ENCODE measurements around the gene HFE. TPM values are rescaled to one million over a fixed set of nuclear protein-coding genes. Genes with fewer than 3 reads are reported as not detected.

HFE gene
- total and polyA plus RNA-seq, 2 of the 13 experiments (the other 11 are each of a cell fraction or from before 2014, with no cell fraction given) = 3.7 to 6.3 TPM

DNA sequence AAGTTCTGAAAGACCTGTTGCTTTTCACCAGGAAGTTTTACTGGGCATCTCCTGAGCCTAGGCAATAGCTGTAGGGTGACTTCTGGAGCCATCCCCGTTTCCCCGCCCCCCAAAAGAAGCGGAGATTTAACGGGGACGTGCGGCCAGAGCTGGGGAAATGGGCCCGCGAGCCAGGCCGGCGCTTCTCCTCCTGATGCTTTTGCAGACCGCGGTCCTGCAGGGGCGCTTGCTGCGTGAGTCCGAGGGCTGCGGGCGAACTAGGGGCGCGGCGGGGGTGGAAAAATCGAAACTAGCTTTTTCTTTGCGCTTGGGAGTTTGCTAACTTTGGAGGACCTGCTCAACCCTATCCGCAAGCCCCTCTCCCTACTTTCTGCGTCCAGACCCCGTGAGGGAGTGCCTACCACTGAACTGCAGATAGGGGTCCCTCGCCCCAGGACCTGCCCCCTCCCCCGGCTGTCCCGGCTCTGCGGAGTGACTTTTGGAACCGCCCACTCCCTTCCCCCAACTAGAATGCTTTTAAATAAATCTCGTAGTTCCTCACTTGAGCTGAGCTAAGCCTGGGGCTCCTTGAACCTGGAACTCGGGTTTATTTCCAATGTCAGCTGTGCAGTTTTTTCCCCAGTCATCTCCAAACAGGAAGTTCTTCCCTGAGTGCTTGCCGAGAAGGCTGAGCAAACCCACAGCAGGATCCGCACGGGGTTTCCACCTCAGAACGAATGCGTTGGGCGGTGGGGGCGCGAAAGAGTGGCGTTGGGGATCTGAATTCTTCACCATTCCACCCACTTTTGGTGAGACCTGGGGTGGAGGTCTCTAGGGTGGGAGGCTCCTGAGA is at the start of gene HFE (continued):
- TF ChIP-seq, protein P1, sequence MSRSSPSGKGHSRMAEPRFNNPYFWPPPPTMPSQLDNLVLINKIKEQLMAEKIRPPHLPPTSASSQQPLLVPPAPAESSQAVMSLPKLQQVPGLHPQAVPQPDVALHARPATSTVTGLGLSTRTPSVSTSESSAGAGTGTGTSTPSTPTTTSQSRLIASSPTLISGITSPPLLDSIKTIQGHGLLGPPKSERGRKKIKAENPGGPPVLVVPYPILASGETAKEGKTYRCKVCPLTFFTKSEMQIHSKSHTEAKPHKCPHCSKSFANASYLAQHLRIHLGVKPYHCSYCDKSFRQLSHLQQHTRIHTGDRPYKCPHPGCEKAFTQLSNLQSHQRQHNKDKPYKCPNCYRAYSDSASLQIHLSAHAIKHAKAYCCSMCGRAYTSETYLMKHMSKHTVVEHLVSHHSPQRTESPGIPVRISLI (CRISPR knock-in tag; IDR thresholded peaks at IDR 0.05; ENCODE audit: borderline replicate concordance) = peak; percentile 40; the same call in 1 of the 2 replicates
- TF ChIP-seq ZNF468 (CRISPR knock-in tag; IDR thresholded peaks at IDR 0.05) (no peak), ZFP41 (CRISPR knock-in tag; IDR thresholded peaks at IDR 0.05; ENCODE audit: borderline replicate concordance) (no peak), ZKSCAN1 (IDR thresholded peaks at IDR 0.05; ENCODE audit: low read length) (no peak), ZBTB38 (CRISPR knock-in tag; IDR thresholded peaks at IDR 0.05) (0 out of 2 replicates have a peak, but pooled peaks have one; percentile 52), KAT2B (IDR thresholded peaks at IDR 0.05; ENCODE audit: borderline replicate concordance, low read depth, low read length) (no peak), ZNF331 (CRISPR knock-in tag; IDR thresholded peaks at IDR 0.05) (no peak; the same call in 1 of the 2 replicates), ESRRA (CRISPR knock-in tag; IDR thresholded peaks at IDR 0.05; ENCODE audit: low read depth) (0 out of 2 replicates have a peak, but pooled peaks have one; percentile 19), PHF5A (CRISPR knock-in tag; IDR thresholded peaks at IDR 0.05; ENCODE audit: low read depth, unreplicated experiment) (no peak)
- TF ChIP-seq, protein P2, sequence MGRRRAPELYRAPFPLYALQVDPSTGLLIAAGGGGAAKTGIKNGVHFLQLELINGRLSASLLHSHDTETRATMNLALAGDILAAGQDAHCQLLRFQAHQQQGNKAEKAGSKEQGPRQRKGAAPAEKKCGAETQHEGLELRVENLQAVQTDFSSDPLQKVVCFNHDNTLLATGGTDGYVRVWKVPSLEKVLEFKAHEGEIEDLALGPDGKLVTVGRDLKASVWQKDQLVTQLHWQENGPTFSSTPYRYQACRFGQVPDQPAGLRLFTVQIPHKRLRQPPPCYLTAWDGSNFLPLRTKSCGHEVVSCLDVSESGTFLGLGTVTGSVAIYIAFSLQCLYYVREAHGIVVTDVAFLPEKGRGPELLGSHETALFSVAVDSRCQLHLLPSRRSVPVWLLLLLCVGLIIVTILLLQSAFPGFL (CRISPR knock-in tag; IDR thresholded peaks at IDR 0.05) = no peak
- TF ChIP-seq, protein P3, sequence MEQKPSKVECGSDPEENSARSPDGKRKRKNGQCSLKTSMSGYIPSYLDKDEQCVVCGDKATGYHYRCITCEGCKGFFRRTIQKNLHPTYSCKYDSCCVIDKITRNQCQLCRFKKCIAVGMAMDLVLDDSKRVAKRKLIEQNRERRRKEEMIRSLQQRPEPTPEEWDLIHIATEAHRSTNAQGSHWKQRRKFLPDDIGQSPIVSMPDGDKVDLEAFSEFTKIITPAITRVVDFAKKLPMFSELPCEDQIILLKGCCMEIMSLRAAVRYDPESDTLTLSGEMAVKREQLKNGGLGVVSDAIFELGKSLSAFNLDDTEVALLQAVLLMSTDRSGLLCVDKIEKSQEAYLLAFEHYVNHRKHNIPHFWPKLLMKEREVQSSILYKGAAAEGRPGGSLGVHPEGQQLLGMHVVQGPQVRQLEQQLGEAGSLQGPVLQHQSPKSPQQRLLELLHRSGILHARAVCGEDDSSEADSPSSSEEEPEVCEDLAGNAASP (CRISPR knock-in tag; IDR thresholded peaks at IDR 0.05; ENCODE audit: borderline replicate concordance) = 0 out of 2 replicates have a peak, but pooled peaks have one; percentile 16
- TF ChIP-seq, protein P4, sequence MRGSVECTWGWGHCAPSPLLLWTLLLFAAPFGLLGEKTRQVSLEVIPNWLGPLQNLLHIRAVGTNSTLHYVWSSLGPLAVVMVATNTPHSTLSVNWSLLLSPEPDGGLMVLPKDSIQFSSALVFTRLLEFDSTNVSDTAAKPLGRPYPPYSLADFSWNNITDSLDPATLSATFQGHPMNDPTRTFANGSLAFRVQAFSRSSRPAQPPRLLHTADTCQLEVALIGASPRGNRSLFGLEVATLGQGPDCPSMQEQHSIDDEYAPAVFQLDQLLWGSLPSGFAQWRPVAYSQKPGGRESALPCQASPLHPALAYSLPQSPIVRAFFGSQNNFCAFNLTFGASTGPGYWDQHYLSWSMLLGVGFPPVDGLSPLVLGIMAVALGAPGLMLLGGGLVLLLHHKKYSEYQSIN (CRISPR knock-in tag; IDR thresholded peaks at IDR 0.05; ENCODE audit: borderline replicate concordance) = no peak
- TF ChIP-seq, protein P5, sequence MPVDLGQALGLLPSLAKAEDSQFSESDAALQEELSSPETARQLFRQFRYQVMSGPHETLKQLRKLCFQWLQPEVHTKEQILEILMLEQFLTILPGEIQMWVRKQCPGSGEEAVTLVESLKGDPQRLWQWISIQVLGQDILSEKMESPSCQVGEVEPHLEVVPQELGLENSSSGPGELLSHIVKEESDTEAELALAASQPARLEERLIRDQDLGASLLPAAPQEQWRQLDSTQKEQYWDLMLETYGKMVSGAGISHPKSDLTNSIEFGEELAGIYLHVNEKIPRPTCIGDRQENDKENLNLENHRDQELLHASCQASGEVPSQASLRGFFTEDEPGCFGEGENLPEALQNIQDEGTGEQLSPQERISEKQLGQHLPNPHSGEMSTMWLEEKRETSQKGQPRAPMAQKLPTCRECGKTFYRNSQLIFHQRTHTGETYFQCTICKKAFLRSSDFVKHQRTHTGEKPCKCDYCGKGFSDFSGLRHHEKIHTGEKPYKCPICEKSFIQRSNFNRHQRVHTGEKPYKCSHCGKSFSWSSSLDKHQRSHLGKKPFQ (CRISPR knock-in tag; IDR thresholded peaks at IDR 0.05; ENCODE audit: insufficient replicate concordance) = no peak
- TF ChIP-seq, protein P6, sequence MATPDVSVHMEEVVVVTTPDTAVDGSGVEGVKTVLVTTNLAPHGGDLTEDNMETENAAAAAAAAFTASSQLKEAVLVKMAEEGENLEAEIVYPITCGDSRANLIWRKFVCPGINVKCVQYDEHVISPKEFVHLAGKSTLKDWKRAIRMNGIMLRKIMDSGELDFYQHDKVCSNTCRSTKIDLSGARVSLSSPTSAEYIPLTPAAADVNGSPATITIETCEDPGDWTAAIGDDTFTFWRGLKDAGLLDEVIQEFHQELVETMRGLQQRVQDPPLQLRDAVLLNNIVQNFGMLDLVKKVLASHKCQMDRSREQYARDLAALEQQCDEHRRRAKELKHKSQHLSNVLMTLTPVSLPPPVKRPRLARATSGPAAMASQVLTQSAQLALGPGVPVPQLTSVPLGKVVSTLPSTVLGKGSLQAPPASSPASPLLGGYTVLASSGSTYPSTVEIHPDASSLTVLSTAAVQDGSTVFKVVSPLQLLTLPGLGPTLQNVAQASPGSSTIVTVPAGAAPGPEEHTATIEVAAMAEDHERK (CRISPR knock-in tag; IDR thresholded peaks at IDR 0.05; ENCODE audit: low read depth) = no peak
- TF ChIP-seq, protein P7, sequence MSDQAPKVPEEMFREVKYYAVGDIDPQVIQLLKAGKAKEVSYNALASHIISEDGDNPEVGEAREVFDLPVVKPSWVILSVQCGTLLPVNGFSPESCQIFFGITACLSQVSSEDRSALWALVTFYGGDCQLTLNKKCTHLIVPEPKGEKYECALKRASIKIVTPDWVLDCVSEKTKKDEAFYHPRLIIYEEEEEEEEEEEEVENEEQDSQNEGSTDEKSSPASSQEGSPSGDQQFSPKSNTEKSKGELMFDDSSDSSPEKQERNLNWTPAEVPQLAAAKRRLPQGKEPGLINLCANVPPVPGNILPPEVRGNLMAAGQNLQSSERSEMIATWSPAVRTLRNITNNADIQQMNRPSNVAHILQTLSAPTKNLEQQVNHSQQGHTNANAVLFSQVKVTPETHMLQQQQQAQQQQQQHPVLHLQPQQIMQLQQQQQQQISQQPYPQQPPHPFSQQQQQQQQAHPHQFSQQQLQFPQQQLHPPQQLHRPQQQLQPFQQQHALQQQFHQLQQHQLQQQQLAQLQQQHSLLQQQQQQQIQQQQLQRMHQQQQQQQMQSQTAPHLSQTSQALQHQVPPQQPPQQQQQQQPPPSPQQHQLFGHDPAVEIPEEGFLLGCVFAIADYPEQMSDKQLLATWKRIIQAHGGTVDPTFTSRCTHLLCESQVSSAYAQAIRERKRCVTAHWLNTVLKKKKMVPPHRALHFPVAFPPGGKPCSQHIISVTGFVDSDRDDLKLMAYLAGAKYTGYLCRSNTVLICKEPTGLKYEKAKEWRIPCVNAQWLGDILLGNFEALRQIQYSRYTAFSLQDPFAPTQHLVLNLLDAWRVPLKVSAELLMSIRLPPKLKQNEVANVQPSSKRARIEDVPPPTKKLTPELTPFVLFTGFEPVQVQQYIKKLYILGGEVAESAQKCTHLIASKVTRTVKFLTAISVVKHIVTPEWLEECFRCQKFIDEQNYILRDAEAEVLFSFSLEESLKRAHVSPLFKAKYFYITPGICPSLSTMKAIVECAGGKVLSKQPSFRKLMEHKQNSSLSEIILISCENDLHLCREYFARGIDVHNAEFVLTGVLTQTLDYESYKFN (CRISPR knock-in tag; conservative IDR thresholded peaks at IDR 0.05) = peak; percentile 41
